Liver (tissue), 9 donors: ENCODE data around the gene TBL2. TPM values are rescaled to one million over a fixed set of nuclear protein-coding genes. Genes with fewer than 3 reads are reported as not detected.

ENCODE experiments used
- DNase-seq: peaks from one replicate; pipeline ENCODE4 v3.0.0-alpha.2; 2017; ENCODE audit warnings: low spot score
- H3K27ac ChIP-seq, 2 donors: one replicate each; pipeline ENCODE4 v1.7.0; 2013; ENCODE audit warnings: inconsistent platforms in 2 of 2, low read length in 2 of 2, control low read depth in 1 of 2, low read depth in 1 of 2, mild to moderate bottlenecking in 1 of 2
- H3K27me3 ChIP-seq, 4 donors: one replicate each; pipeline versions ENCODE4 v1.6.1 to v1.7.0; 2013; ENCODE audit warnings: low read length in 3 of 4, inconsistent platforms in 1 of 4, mild to moderate bottlenecking in 1 of 4, moderate library complexity in 1 of 4; ENCODE audit not compliant: control insufficient read depth in 4 of 4, insufficient read depth in 4 of 4
- H3K36me3 ChIP-seq, 4 donors: one replicate each; pipeline versions ENCODE4 v1.6.1 to v1.7.0; 2013; ENCODE audit warnings: low read length in 3 of 4, mild to moderate bottlenecking in 3 of 4, low read depth in 1 of 4, moderate library complexity in 1 of 4; ENCODE audit not compliant: control insufficient read depth in 4 of 4, insufficient read depth in 3 of 4
- H3K4me1 ChIP-seq, 4 donors: one replicate each; pipeline versions ENCODE4 v1.6.1 to v1.7.0; 2013; ENCODE audit warnings: low read length in 3 of 4, mild to moderate bottlenecking in 3 of 4, moderate library complexity in 1 of 4; ENCODE audit not compliant: control insufficient read depth in 4 of 4, insufficient read depth in 4 of 4
- H3K4me3 ChIP-seq, 3 donors: one replicate each; pipeline versions ENCODE4 v1.6.1 to v1.7.0; 2013; ENCODE audit warnings: low read length in 3 of 3, control low read depth in 1 of 3, low read depth in 1 of 3, mild to moderate bottlenecking in 1 of 3
- H3K9ac ChIP-seq, 2 donors: one replicate each; pipeline ENCODE4 v1.7.0; 2013; ENCODE audit warnings: low read length in 2 of 2, mild to moderate bottlenecking in 2 of 2, moderate library complexity in 2 of 2, control low read depth in 1 of 2, low read depth in 1 of 2
- H3K9me3 ChIP-seq, 4 donors: one replicate each; pipeline versions ENCODE4 v1.6.1 to v1.7.0; 2013; ENCODE audit warnings: low read length in 3 of 4; ENCODE audit not compliant: control insufficient read depth in 4 of 4
- ATF3 ChIP-seq: IDR thresholded peaks from 2 replicates; pipeline ENCODE4 v1.6.1; 2016; ENCODE audit warnings: antibody characterized with exemption
- EGR1 ChIP-seq, 2 donors: IDR thresholded peaks; 2 replicates each; pipeline ENCODE4 v1.6.1; 2016 to 2018; ENCODE audit warnings: antibody characterized with exemption in 2 of 2, low read depth in 2 of 2
- FOXA1 ChIP-seq: IDR thresholded peaks from 2 replicates; pipeline ENCODE4 v1.6.1; 2016; ENCODE audit warnings: antibody characterized with exemption
- FOXA2 ChIP-seq: IDR thresholded peaks from 2 replicates; pipeline ENCODE4 v1.6.1; 2016; ENCODE audit warnings: antibody characterized with exemption
- GABPA ChIP-seq, 2 donors: IDR thresholded peaks in 1 of 2; conservative IDR thresholded peaks in 1 of 2; 2 replicates each; pipeline ENCODE4 v1.6.1; 2016; ENCODE audit warnings: antibody characterized with exemption in 2 of 2, mild to moderate bottlenecking in 1 of 2, moderate library complexity in 1 of 2
- HNF4A ChIP-seq, 2 donors: conservative IDR thresholded peaks; 2 replicates each; pipeline ENCODE4 v1.6.1; 2016; ENCODE audit warnings: antibody characterized with exemption in 2 of 2, mild to moderate bottlenecking in 2 of 2
- HNF4G ChIP-seq: IDR thresholded peaks from 2 replicates; pipeline ENCODE4 v1.6.1; 2016; ENCODE audit warnings: antibody characterized with exemption
- JUND ChIP-seq, 2 donors: IDR thresholded peaks; 2 replicates each; pipeline ENCODE4 v1.6.1; 2016; ENCODE audit warnings: antibody characterized with exemption in 2 of 2
- NR2F2 ChIP-seq: IDR thresholded peaks from 2 replicates; pipeline ENCODE4 v1.6.1; 2016; ENCODE audit warnings: antibody characterized with exemption
- RAD21 ChIP-seq, 2 donors: IDR thresholded peaks; 2 replicates each; pipeline ENCODE4 v1.6.1; 2016; ENCODE audit warnings: antibody characterized with exemption in 2 of 2, mild to moderate bottlenecking in 2 of 2
- RXRA ChIP-seq, 2 donors: IDR thresholded peaks; 2 replicates each; pipeline ENCODE4 v1.6.1; 2017 to 2018; ENCODE audit warnings: antibody characterized with exemption in 2 of 2, mild to moderate bottlenecking in 1 of 2
- SP1 ChIP-seq: IDR thresholded peaks from 2 replicates; pipeline ENCODE4 v1.6.1; 2018; ENCODE audit warnings: antibody characterized with exemption, mild to moderate bottlenecking
- TAF1 ChIP-seq: conservative IDR thresholded peaks from 2 replicates; pipeline ENCODE4 v1.6.1; 2016; ENCODE audit warnings: antibody characterized with exemption, mild to moderate bottlenecking
- YY1 ChIP-seq: IDR thresholded peaks from 2 replicates; pipeline ENCODE4 v1.6.1; 2016; ENCODE audit warnings: antibody characterized with exemption, mild to moderate bottlenecking
- ZBTB33 ChIP-seq: IDR thresholded peaks from 2 replicates; pipeline ENCODE4 v1.6.1; 2016; ENCODE audit warnings: antibody characterized with exemption
- WGBS: extraction: QIAGEN DNeasy Blood & Tissue Kit; methylation state at CpG from one replicate; pipeline ENCODE4 v1.1.7; 2013; 5-methylcytosine and 5-hydroxymethylcytosine counted together
- polyA plus RNA-seq, 2 donors: library from polyadenylated mRNA; stranded (reverse) in 1 of 2; unstranded in 1 of 2; fragments of 200-250 nt in 1 of 2; fragments of >200 nt in 1 of 2; fragmentation: Nextera tagmentation in 1 of 2; extraction: Ambion mirVana in 1 of 2; gene quantifications; one replicate each; pipeline versions ENCODE4 v1.2.1 to v1.2.3, GENCODE V29; 2013 to 2015
- total RNA-seq, 2 donors: library from RNA; depleted of rRNA; stranded (reverse); fragments of >200 nt; gene quantifications; one replicate each; pipeline ENCODE4 v1.2.3, GENCODE V29; 2014
- TF ChIP-seq, protein P1 (sequence below): IDR thresholded peaks from 2 replicates; pipeline ENCODE4 v1.6.1; 2016; ENCODE audit warnings: antibody characterized with exemption, mild to moderate bottlenecking
- TF ChIP-seq, protein P2 (sequence below): IDR thresholded peaks from 2 replicates; pipeline ENCODE4 v1.6.1; 2016; ENCODE audit warnings: antibody characterized with exemption
- donor health status: healthy.
- donor health status: healthy.
- donor health status: healthy.
- donor health status: healthy.
- donor health status: healthy.

TBL2 gene
- total and polyA plus RNA-seq, 4 donors: 10.9 to 36.6 (median 19.0) TPM

GRCh38 chr7:73599151-73599882 lies 20.9 kb upstream of the TBL2 start:
- WGBS: 77% methylated on average over 13 of the region's 13 CpGs
- no peak overlapping the region for H3K4me3 ChIP-seq
- no peak overlapping the region for H3K27ac ChIP-seq
- H3K9ac ChIP-seq: no peak overlapping the region
- H3K36me3 ChIP-seq: peaks cover 2 to 23% (median 17%) of the 10 kb centered on the region in 4 donors
- TF ChIP-seq, protein P1, sequence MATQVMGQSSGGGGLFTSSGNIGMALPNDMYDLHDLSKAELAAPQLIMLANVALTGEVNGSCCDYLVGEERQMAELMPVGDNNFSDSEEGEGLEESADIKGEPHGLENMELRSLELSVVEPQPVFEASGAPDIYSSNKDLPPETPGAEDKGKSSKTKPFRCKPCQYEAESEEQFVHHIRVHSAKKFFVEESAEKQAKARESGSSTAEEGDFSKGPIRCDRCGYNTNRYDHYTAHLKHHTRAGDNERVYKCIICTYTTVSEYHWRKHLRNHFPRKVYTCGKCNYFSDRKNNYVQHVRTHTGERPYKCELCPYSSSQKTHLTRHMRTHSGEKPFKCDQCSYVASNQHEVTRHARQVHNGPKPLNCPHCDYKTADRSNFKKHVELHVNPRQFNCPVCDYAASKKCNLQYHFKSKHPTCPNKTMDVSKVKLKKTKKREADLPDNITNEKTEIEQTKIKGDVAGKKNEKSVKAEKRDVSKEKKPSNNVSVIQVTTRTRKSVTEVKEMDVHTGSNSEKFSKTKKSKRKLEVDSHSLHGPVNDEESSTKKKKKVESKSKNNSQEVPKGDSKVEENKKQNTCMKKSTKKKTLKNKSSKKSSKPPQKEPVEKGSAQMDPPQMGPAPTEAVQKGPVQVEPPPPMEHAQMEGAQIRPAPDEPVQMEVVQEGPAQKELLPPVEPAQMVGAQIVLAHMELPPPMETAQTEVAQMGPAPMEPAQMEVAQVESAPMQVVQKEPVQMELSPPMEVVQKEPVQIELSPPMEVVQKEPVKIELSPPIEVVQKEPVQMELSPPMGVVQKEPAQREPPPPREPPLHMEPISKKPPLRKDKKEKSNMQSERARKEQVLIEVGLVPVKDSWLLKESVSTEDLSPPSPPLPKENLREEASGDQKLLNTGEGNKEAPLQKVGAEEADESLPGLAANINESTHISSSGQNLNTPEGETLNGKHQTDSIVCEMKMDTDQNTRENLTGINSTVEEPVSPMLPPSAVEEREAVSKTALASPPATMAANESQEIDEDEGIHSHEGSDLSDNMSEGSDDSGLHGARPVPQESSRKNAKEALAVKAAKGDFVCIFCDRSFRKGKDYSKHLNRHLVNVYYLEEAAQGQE: no peak
- TF ChIP-seq ZBTB33: no peak
- no peak for TF ChIP-seq SP1
- no peak for TF ChIP-seq HNF4G
- no peak for TF ChIP-seq RXRA (IDR thresholded peaks at IDR 0.05)
- no peak for TF ChIP-seq ATF3
- TF ChIP-seq EGR1 (IDR thresholded peaks at IDR 0.05; ENCODE audit: low read depth in 2 of 2): no peak
- TF ChIP-seq NR2F2: no peak
- TF ChIP-seq JUND (IDR thresholded peaks at IDR 0.05): no peak
- TF ChIP-seq GABPA (IDR thresholded peaks at IDR 0.05 in 1 of 2, conservative IDR thresholded peaks at IDR 0.05 in 1 of 2): no peak
- no peak for TF ChIP-seq YY1
- no peak for TF ChIP-seq FOXA2
- TF ChIP-seq RAD21 (IDR thresholded peaks at IDR 0.05): no peak
- TF ChIP-seq, protein P2, sequence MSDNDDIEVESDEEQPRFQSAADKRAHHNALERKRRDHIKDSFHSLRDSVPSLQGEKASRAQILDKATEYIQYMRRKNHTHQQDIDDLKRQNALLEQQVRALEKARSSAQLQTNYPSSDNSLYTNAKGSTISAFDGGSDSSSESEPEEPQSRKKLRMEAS: no peak
- TF ChIP-seq HNF4A (conservative IDR thresholded peaks at IDR 0.05): no peak
- no peak for TF ChIP-seq TAF1
- TF ChIP-seq FOXA1: no peak
- no peak for DNase-seq
- H3K4me1 ChIP-seq: peaks cover 0 to 6% (median 0%) of the 10 kb centered on the region in 4 donors
- H3K9me3 ChIP-seq: no peaks in the 10 kb centered on the region
- H3K27me3 ChIP-seq: no peaks in the 10 kb centered on the region
